Peyer's patch (tissue), 4 donors: ENCODE results near the gene MCF2L.

Source experiments
- CTCF ChIP-seq, 6 experiments: fragments of 450-650 bp in 4 of 6; fragments of 200-600 bp in 2 of 6; sonication (generic) in 1 of 6; IDR thresholded peaks; one replicate each; pipeline ENCODE4 v1.5.1; 2017 to 2019; ENCODE audit warnings: antibody characterized with exemption in 6 of 6, mild to moderate bottlenecking in 3 of 6, moderate library complexity in 1 of 6
- POLR2A ChIP-seq, 2 donors: fragments of 450-650 bp; IDR thresholded peaks; one replicate each; pipeline ENCODE4 v1.5.1; 2017; ENCODE audit warnings: antibody characterized with exemption in 2 of 2, mild to moderate bottlenecking in 2 of 2, moderate library complexity in 2 of 2

- TF ChIP-seq CTCF (IDR thresholded peaks at IDR 0.05) (no peak), POLR2A (IDR thresholded peaks at IDR 0.05) (no peak)
These were observed 11.7 kb upstream of the MCF2L start for GRCh38 chr13:112957295-112957677.
